ENCODE results near the gene CLNK. TPM values are rescaled to one million over a fixed set of nuclear protein-coding genes. Genes with fewer than 3 reads are reported as not detected.

Gene CLNK
- total and polyA plus RNA-seq, 2 of the 13 experiments (the other 11 are each of a cell fraction or from before 2014, with no cell fraction given), result not detected

DNA sequence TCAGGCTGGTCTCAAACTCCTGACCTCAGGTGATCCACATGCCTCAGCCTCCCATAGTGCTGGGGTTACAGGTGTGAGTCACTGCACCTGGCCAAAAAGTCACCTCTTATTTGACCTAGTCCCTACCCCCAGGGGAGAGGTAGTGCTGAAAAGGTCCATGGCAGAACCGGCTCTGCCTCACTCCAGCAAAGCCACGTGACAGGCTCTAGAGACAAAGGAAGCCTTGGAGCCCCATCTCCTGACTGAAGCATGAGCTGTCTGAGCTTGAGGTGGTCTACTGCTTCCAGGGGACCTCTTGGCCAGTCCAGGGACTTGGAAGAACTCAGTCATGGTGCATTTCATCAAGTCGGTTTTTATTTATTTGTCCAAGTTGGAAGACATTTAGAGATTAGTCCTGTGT, 174.8 kb downstream of the CLNK start:
- H2AFZ ChIP-seq (ENCODE audit: low read length), result no peak overlapping the region

More for the DNA sequence above, 174.8 kb downstream of the CLNK start:
- H3K4me1 ChIP-seq (ENCODE audit: insufficient read depth, low read length), result no peaks in the 10 kb centered on the region
- no peaks in the 10 kb centered on the region for H3K79me2 ChIP-seq (ENCODE audit: insufficient read depth, low read length)
- CTCF ChIA-PET (ENCODE audit: low intra/inter-chr PET ratio, low total read pairs), result no interaction called here
- FAIRE-seq, result no peak
- no peaks in the 10 kb centered on the region for H3K36me3 ChIP-seq (replicated peaks in 1 of 2; ENCODE audit: control insufficient read depth in 1 of 2, insufficient read depth in 2 of 2, low read length in 2 of 2)
- no peaks in the 10 kb centered on the region for H3K9me3 ChIP-seq (ENCODE audit: low read length)
- no peak overlapping the region for H3K4me3 ChIP-seq (replicated peaks in 1 of 3; ENCODE audit: insufficient read depth in 1 of 3, low read depth in 2 of 3, low read length in 3 of 3)
- WGBS (ENCODE audit: low lambda C conversion rate), result 0% methylated on average over 2 of the region's 3 CpGs
- no peak for DNase-seq (ENCODE audit: low spot score)
- H3K27ac ChIP-seq (ENCODE audit: extremely low read length, insufficient read depth, low read length), result no peak overlapping the region
- TF ChIP-seq ZNF263 (CRISPR knock-in tag; IDR thresholded peaks at IDR 0.05) (no peak), SNAPC5 (CRISPR knock-in tag; IDR thresholded peaks at IDR 0.05; ENCODE audit: borderline replicate concordance) (no peak), RFX1 (IDR thresholded peaks at IDR 0.05) (no peak), ZSCAN29 (CRISPR knock-in tag; conservative IDR thresholded peaks at IDR 0.05) (no peak), ZSCAN30 (CRISPR knock-in tag; IDR thresholded peaks at IDR 0.05) (no peak), MAF1 (CRISPR knock-in tag; IDR thresholded peaks at IDR 0.05; ENCODE audit: borderline replicate concordance) (no peak), SOX6 (IDR thresholded peaks at IDR 0.05) (no peak), SOX6 (CRISPR knock-in tag; IDR thresholded peaks at IDR 0.05) (no peak)
- TF ChIP-seq, protein P1, sequence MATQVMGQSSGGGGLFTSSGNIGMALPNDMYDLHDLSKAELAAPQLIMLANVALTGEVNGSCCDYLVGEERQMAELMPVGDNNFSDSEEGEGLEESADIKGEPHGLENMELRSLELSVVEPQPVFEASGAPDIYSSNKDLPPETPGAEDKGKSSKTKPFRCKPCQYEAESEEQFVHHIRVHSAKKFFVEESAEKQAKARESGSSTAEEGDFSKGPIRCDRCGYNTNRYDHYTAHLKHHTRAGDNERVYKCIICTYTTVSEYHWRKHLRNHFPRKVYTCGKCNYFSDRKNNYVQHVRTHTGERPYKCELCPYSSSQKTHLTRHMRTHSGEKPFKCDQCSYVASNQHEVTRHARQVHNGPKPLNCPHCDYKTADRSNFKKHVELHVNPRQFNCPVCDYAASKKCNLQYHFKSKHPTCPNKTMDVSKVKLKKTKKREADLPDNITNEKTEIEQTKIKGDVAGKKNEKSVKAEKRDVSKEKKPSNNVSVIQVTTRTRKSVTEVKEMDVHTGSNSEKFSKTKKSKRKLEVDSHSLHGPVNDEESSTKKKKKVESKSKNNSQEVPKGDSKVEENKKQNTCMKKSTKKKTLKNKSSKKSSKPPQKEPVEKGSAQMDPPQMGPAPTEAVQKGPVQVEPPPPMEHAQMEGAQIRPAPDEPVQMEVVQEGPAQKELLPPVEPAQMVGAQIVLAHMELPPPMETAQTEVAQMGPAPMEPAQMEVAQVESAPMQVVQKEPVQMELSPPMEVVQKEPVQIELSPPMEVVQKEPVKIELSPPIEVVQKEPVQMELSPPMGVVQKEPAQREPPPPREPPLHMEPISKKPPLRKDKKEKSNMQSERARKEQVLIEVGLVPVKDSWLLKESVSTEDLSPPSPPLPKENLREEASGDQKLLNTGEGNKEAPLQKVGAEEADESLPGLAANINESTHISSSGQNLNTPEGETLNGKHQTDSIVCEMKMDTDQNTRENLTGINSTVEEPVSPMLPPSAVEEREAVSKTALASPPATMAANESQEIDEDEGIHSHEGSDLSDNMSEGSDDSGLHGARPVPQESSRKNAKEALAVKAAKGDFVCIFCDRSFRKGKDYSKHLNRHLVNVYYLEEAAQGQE (IDR thresholded peaks at IDR 0.05; ENCODE audit: borderline replicate concordance in 1 of 2, low read depth in 1 of 2, low read length in 2 of 2), result no peak
- TF ChIP-seq, protein P2, sequence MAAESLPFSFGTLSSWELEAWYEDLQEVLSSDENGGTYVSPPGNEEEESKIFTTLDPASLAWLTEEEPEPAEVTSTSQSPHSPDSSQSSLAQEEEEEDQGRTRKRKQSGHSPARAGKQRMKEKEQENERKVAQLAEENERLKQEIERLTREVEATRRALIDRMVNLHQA (CRISPR knock-in tag; IDR thresholded peaks at IDR 0.05), result no peak
- ATAC-seq, result no peak
- H4K20me1 ChIP-seq (ENCODE audit: insufficient read depth, low read length), result no peaks in the 10 kb centered on the region
- in situ Hi-C loops (cut with HindIII; ENCODE audit: extremely low pct_ligation_motif_present, low pct_unique_long_range_greater_than_20kb), result no loop called here
- no peak overlapping the region for H3K9ac ChIP-seq (ENCODE audit: insufficient read depth, low read depth, low read length)
- intact Hi-C loops (cut with micrococcal nuclease; ENCODE audit: unreplicated experiment), result no loop called here
- H3K27me3 ChIP-seq (ENCODE audit: control insufficient read depth in 1 of 2, insufficient read depth in 2 of 2, low read length in 2 of 2), result no peaks in the 10 kb centered on the region
- POLR2A ChIA-PET, result no interaction called here
- no TSS peak for BruUV-seq (replicated peaks)
- H3K4me2 ChIP-seq (ENCODE audit: low read depth, low read length), result no peak overlapping the region
